Esophagus muscularis mucosa (tissue), 4 donors: Measurements from ENCODE around the gene SLC29A3. TPM values are rescaled to one million over a fixed set of nuclear protein-coding genes. Genes with fewer than 3 reads are reported as not detected.

Source experiments
- DNase-seq: peaks from one replicate; pipeline ENCODE4 v3.0.0-alpha.2; 2017; ENCODE audit errors: extremely low spot score
- H3K27ac ChIP-seq, 4 donors: fragments of 200-600 bp; sonication (generic); replicated peaks in 1 of 4; 1 replicate in 3 of 4; 2 replicates in 1 of 4; pipeline ENCODE4 v1.5.1; 2016 to 2019; ENCODE audit warnings: mild to moderate bottlenecking in 1 of 4
- H3K27me3 ChIP-seq, 4 donors: fragments of 200-600 bp; sonication (generic); one replicate each; pipeline versions ENCODE4 v1.5.1 to v1.6.0; 2016 to 2019
- H3K36me3 ChIP-seq, 4 donors: fragments of 200-600 bp; sonication (generic); one replicate each; pipeline ENCODE4 v1.5.1; 2016 to 2019
- H3K4me1 ChIP-seq, 4 donors: fragments of 200-600 bp; sonication (generic); one replicate each; pipeline ENCODE4 v1.5.1; 2016 to 2019
- H3K4me3 ChIP-seq, 4 donors: fragments of 200-600 bp; sonication (generic); 1 replicate in 2 of 4; 2 replicates in 2 of 4; pipeline ENCODE4 v1.5.1; 2016 to 2019; ENCODE audit warnings: mild to moderate bottlenecking in 4 of 4, moderate library complexity in 1 of 4
- H3K9me3 ChIP-seq, 4 donors: fragments of 200-600 bp; sonication (generic); 1 replicate in 3 of 4; 2 replicates in 1 of 4; pipeline ENCODE4 v1.5.1; 2016 to 2019
- CTCF ChIP-seq, 3 experiments: fragments of 200-600 bp in 2 of 3; fragments of 450-650 bp in 1 of 3; sonication (generic) in 2 of 3; IDR thresholded peaks; one replicate each; pipeline ENCODE4 v1.5.1; 2017 to 2019; ENCODE audit warnings: antibody characterized with exemption in 3 of 3, mild to moderate bottlenecking in 2 of 3, moderate library complexity in 1 of 3
- EP300 ChIP-seq: sonication (generic); formaldehyde crosslinking; IDR thresholded peaks from one replicate; pipeline ENCODE4 v1.6.1; 2017; ENCODE audit warnings: antibody characterized with exemption
- POLR2A ChIP-seq: fragments of 450-650 bp; IDR thresholded peaks from one replicate; pipeline ENCODE4 v1.6.1; 2017; ENCODE audit warnings: antibody characterized with exemption, moderate library complexity, mild to moderate bottlenecking, low read depth
- POLR2AphosphoS5 ChIP-seq, 2 donors: sonication (generic); formaldehyde crosslinking; IDR thresholded peaks; one replicate each; pipeline ENCODE4 v1.6.1; 2017; ENCODE audit warnings: antibody characterized with exemption in 2 of 2
- WGBS: methylation state at CpG from one replicate; pipeline ENCODE4 v1.1.5; 2018; 5-methylcytosine and 5-hydroxymethylcytosine counted together
- intact Hi-C: fragments of 100-400 bp; cut with DNase I; formaldehyde crosslinking; loops from one replicate; pipeline ENCODE4 v1.15.1; 2023
- total RNA-seq, 4 donors: library from RNA; depleted of rRNA; stranded (reverse); fragments of >200 nt; gene quantifications; one replicate each; pipeline versions ENCODE4 v1.1.0 to v1.2.1, GENCODE V29; 2016

The SLC29A3 gene
- total RNA-seq, 4 donors from 2014 or later = 4.0 to 6.9 (median 5.0) TPM

- no peak for TF ChIP-seq CTCF (IDR thresholded peaks at IDR 0.05)
- TF ChIP-seq POLR2AphosphoS5 (IDR thresholded peaks at IDR 0.05) = no peak
- no peak for TF ChIP-seq EP300
- TF ChIP-seq POLR2A = no peak
- intact Hi-C loops = no loop called here
- WGBS = 85% methylated on average over 16 of the region's 16 CpGs
- peaks cover 0 to 15% (median 0%) of the 10 kb centered on the region in 4 donors for H3K27me3 ChIP-seq
- H3K4me1 ChIP-seq = peaks cover 10 to 19% (median 16%) of the 10 kb centered on the region in 4 donors
- H3K9me3 ChIP-seq = no peaks in the 10 kb centered on the region
- DNase-seq = no peak
- H3K27ac ChIP-seq = no peak overlapping the region
- no peak overlapping the region for H3K4me3 ChIP-seq
- H3K36me3 ChIP-seq = no peaks in the 10 kb centered on the region
Measured at GRCh38 chr10:71392791-71393781, 74.0 kb downstream of the SLC29A3 start.

DNA sequence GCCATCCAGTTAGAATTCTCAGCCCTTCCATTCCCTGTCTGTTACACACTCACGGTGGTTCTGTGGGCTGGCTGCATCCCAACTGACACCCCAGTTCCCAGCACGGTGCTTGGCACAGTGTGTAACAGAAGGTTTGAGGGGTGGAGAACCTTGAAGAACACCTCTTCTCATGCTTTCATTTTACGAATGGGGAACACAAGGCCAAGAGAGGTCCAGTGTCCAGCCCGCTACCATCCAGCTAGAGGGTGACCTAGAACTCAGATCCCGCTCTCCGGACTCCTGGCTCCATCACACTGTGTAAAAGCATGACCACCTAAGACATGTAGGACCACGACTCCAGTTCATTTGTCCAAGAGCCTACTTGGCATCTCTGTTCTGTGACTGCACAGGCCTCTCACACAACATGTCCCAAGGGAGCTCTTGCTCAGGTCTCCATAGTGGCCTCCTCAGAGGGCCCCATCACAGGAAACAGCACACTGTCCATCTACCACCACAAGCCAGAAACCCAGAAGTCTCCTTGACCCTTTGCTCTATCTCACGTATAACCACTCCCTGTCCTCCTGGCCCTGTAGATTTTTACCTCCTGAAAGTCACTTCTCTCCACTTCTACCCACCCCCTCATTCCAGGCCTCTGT, 74.9 kb downstream of the SLC29A3 start:
- peaks cover 19 to 27% (median 24%) of the 10 kb centered on the region in 4 donors for H3K4me1 ChIP-seq
- H3K27me3 ChIP-seq = peaks cover 0 to 24% (median 0%) of the 10 kb centered on the region in 4 donors
- intact Hi-C loops = no loop called here
- DNase-seq = no peak
- TF ChIP-seq EP300 = no peak
- no peak for TF ChIP-seq POLR2AphosphoS5 (IDR thresholded peaks at IDR 0.05)
- no peak for TF ChIP-seq CTCF (IDR thresholded peaks at IDR 0.05)
- TF ChIP-seq POLR2A = no peak
- no peaks in the 10 kb centered on the region for H3K36me3 ChIP-seq
- H3K4me3 ChIP-seq = no peak overlapping the region
- WGBS = 97% methylated on average over 8 of the region's 8 CpGs
- H3K9me3 ChIP-seq = no peaks in the 10 kb centered on the region
- no peak overlapping the region for H3K27ac ChIP-seq

DNA sequence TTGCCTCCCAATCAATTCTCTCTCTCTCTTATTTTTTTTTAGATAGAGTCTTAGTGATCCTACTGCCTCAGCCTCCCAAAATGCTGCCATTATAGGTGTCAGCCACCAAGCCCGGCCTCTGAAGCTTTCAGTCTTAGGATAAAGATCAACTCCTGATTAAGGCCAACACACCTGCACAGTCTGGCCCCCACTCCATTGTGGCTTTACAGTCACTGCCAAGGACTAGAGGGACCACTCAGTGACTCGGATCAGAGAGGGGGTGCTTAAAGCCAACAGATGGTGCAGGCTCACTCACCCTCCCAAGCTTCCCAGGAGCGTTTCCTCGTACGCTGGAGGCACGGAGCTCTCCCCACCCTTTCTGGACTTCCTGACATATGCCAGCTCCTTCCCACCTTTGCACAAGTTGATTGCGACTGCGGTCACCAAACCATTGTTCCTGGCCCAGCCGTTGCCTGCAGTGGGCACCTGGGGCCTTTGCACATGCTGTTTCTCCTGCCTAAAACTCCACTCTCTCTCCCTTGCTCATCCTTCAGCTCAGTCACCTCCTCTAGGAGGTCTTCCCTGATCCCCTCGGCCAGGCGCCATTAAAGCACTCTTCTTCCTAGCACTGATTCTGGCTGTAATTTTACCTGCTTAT, 76.0 kb downstream of the SLC29A3 start:
- intact Hi-C loops = loop anchor here (5.0 kb wide), 3 partner anchors 77 to 417 kb away; partner anchors contain the start of gene SLC29A3
- peaks cover 0 to 34% (median 0%) of the 10 kb centered on the region in 4 donors for H3K27me3 ChIP-seq
- no peak for TF ChIP-seq POLR2A
- no peak for TF ChIP-seq CTCF (IDR thresholded peaks at IDR 0.05)
- TF ChIP-seq POLR2AphosphoS5 (IDR thresholded peaks at IDR 0.05) = no peak
- no peak for TF ChIP-seq EP300

GRCh38 chr10:71395621-71396020, 76.6 kb downstream of the SLC29A3 start:
- TF ChIP-seq POLR2AphosphoS5 (IDR thresholded peaks at IDR 0.05) (no peak), CTCF (IDR thresholded peaks at IDR 0.05) (peak in 1 of 3 experiments; percentile 5), POLR2A (no peak), EP300 (no peak)
- peaks cover 20 to 32% (median 26%) of the 10 kb centered on the region in 4 donors for H3K4me1 ChIP-seq
- no peak for DNase-seq
- H3K9me3 ChIP-seq = no peaks in the 10 kb centered on the region
- no peak overlapping the region for H3K4me3 ChIP-seq
- H3K27me3 ChIP-seq = peaks cover 0 to 35% (median 0%) of the 10 kb centered on the region in 4 donors
- peak overlapping the region in 1 of 4 donors; percentile 86 for H3K27ac ChIP-seq
- 88% methylated on average over 4 of the region's 4 CpGs for WGBS
- no peaks in the 10 kb centered on the region for H3K36me3 ChIP-seq
- intact Hi-C loops = loop anchor here (2.0 to 5.0 kb wide), 4 partner anchors 77 to 417 kb away; partner anchors contain the start of gene SLC29A3

More for the DNA sequence above, 76.0 kb downstream of the SLC29A3 start:
- 92% methylated on average over 11 of the region's 11 CpGs for WGBS
- no peak overlapping the region for H3K27ac ChIP-seq
- H3K4me1 ChIP-seq = peaks cover 20 to 32% (median 26%) of the 10 kb centered on the region in 4 donors
- no peak overlapping the region for H3K4me3 ChIP-seq
- H3K9me3 ChIP-seq = no peaks in the 10 kb centered on the region
- H3K36me3 ChIP-seq = no peaks in the 10 kb centered on the region
- no peak for DNase-seq
